T-helper 22 cell (primary cell): Measurements from ENCODE around the gene PTPRT.
"Not testable (repeated sequence)": the region's sequence is repeated elsewhere in the genome, so short reads cannot be mapped to it uniquely, and the experiment has no call there.

Source experiments
- DNase-seq: peaks from one replicate; pipeline ENCODE4 v3.0.0-alpha.2; 2020; ENCODE audit warnings: low read depth

The PTPRT gene

GRCh38 chr20:42910808-42911207, 278.9 kb downstream of the PTPRT start:
- DNase-seq, result not testable (repeated sequence)

DNA sequence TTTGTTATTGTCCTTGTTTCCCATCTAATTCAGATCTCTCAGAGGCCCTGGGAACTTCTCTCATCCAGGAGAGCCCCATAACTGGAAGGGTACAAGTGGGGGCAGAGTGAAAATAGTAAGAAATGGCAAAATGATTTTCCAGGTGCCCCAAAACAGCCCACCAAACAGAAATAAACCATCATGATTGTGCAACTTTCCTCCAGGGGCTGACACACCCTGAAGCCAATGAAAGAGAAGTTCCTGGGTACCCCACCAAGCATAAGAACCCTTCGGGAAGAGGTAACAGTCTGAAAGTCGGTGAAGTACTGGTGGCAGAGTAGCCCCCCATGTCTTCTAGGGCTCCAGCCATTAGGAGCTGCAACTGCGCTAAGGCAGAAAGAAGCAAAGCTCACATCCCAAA, 282.0 kb downstream of the PTPRT start:
- no peak for DNase-seq

DNA sequence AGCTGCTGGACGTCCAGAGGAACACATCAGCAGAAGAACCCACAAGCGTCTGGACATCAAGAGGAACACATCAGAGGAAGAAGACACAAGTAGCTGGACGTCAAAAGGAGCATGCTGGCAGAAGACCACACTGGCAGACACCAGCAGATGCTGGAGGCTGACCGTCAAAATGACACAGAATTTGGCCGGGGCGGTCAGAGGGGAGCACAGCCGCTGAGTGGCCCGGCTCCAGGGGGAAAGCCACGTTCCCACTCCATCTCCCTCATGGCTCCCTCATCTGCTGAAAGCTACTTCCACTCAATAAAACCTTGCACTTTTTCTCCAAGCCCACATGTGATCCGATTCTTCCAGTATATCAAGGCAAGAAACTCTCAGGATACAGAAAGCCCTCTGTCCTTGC, 283.6 kb downstream of the PTPRT start:
- no peak for DNase-seq

GRCh38 chr20:42902509-42902908, 287.2 kb downstream of the PTPRT start:
- no peak for DNase-seq

DNA sequence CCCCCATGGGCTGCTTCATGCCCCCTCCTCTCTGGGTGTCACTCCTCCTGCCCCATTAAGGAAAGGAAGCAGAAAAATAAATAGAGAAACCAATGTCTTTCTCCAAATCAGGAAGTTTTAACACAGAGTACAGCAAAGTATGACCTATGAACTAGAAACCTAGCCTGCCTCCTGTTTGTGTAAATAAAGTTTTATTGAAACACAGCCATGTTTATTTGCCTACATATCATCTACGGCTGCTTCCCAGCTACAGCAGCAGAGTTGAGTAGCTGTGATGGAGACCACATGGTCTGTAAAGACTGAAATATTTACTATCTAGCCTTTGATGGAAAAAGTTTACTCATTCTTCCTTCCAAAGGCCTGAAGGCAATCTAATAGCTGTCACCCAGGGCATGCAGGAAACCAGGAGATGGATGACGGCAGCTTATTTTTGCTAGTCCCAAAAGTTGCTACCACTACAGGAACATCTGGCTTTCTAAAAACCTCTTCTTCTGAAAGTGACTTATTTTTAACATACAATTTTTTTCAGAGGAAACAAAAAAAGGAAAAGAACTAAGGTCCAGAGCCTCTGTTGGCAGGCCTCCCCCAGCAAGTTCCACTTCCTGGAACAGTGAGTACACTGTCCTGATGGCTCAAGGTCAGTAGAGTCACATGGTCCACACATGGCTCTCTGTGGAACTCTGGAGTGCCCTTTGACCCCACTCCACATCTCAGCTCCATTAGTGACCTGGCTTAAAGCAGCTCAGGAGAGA, 287.8 kb downstream of the PTPRT start:
- no peak for DNase-seq

DNA sequence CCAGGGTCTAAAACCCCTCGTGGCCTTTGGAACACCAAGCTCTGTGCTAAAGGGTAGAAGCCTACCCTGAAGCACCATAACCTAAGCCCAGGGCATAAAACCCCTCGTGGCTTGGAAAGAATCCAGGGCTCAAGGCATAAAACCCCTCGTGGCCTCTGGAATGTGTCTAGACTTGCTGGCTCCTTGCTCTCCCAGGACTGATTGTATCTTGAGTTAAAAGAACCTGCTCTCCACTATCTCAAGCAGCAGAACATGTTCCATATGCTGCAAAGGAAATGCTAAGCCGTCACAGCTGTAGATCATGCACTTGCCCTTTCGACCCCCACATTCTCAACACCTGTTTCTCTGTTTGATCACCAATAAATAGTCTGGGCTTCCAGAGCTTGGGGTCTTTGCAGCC, 288.9 kb downstream of the PTPRT start:
- not testable (repeated sequence) for DNase-seq

DNA sequence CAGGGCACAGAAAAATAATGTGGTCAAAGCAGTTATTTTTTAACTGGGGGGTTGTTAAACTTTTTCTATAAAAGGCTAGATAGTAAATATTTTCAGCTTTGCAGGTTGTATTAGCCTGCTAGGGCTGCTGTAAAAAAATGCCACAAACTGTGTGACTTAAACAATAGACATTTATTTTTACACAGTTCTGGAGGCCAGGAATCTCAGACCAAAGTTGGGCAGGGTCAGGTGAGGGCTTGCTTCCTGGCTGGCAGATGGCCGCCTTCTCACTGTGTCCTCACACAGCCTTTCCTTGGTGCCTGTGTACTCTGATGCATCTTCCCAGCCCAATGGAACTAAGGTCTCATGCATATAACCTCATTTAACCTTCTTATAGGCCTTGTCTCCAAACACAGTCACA, 294.7 kb downstream of the PTPRT start:
- no peak for DNase-seq

GRCh38 chr20:42894483-42894882, 295.2 kb downstream of the PTPRT start:
- no peak for DNase-seq

DNA sequence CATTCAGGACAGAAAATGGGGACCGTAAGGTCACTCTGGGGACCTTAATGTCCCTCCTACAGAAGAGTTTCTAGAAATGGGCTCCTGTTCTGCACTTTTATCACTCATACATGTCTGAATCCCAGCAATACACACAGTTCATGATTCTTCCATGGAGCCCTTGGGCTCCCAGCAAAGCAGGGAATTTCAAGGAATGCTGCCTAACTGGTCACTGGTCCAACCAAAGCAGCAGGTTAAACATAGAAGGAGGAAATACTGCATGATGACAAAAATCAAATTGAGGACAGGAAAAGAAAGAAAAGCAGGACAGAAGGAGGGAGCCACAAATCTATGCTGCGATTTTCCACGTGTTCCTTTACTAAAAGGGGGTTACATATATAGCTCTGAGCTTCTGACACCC, 300.2 kb downstream of the PTPRT start:
- no peak for DNase-seq

DNA sequence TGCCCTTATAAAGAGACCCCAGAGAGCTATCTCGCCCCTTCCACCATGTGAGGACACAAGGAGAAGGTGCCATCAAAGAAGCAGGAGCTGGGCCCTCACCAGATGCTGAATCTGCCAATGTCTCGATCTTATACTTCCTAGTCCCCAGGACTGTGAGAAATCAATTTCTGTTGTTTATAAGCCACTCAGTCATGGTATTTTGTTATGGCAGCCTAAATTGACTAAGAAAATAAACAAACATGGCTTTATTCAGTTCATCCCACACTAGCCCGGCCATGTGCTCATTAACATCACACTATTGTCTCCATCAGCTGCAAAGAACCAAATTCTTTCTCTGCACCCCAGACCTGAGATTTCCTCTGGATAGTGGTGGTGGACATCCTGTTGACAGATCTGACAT, 302.4 kb downstream of the PTPRT start:
- no peak for DNase-seq

DNA sequence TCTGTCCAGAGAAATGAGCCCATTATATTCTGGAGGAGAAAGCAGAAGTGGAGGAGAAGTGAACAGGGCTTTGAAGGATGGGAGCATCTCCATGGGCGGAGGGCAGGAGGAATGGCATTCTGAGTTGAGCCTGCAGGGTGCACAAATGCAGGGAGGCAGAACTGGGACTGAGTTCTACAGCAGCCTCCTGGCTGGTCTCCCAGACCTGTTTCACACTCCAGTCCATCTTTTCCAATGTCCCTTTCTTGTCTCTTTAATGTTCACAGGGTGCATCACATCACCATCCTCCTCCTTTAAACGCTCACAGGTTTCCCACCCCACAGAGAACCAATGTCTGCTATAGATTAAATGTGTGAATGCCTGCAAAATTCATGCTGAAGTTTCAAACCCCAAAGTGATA, 302.9 kb downstream of the PTPRT start:
- no peak for DNase-seq

DNA sequence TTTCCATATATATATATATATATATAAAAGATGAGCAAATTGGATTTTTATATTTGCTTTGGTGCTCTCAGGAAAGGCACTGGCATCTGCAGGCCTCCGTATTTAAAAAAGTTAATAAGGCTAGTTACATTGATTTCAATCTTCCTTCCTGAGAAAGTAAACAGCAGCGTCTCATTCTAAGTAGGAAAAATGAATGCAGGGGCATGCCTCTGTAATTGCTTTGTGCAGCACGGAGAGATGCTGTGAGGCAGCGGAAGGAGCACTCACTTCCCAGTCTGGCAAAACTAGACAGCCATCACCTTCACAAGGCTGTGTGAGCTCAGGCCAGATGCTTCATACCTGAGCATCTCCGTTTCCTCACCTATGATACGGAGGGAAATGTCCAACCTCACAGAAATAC, 303.7 kb downstream of the PTPRT start:
- no peak for DNase-seq

DNA sequence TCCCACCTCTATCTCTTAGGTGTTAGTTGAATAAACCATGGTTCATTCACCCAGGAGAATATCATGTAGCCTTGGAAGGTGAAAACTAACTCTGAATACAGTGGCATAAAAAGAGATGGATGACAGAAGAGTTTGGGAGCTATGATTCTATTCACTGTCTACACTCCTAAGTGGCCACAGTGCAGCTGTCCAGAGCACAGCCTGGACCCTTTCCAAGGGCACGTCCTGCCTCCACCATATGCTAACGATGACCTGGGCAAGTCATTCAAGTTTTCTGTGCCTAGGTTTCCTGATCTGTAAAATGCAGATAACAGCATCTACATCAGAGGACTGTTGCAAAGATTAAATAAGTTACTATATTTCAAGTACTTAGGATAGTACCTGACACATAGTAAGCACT, 314.1 kb downstream of the PTPRT start:
- DNase-seq, result no peak

DNA sequence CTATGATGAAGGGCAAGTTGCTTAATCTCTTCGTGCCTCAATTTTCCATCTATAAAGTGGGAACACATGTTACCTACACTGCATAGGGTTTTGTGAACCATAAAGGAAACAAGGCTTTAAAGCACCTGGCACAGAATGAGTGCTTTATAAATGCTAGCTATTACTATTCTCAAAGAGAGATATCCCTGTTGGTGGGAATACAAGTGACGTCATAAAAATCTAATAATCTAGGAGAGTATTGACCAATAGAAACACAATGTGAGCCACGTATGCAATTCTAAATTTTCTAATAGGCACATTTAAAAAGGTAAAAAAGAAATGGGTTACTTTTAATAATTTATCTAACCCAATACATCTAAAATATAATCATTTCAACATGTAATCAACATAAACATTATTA, 316.4 kb downstream of the PTPRT start:
- DNase-seq, result no peak

GRCh38 chr20:42864116-42864515, 325.6 kb downstream of the PTPRT start:
- DNase-seq, result no peak

- no peak for DNase-seq
These were observed 327.3 kb downstream of the PTPRT start for GRCh38 chr20:42862446-42862845.

DNA sequence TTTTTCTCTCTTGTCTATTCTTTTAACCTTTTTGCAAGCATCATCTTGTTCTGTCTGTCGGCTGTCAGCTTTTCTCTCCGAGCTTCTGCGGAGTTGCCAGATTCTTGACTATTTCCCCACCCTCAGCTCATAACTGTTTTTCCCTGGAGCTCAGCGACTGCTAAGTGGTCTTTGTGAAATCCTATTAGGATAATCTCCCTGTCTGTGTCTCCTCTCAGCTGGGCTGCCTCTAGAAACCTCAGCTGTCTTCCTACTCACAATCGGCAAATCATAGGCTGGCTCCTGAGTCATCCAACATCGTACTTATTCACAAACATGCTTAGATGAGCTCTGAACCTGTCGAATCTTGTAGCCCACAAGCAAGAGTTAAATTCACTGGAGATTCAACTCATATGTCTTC, 332.3 kb downstream of the PTPRT start:
- DNase-seq, result no peak

GRCh38 chr20:42855896-42856295, 333.8 kb downstream of the PTPRT start:
- DNase-seq, result no peak

DNA sequence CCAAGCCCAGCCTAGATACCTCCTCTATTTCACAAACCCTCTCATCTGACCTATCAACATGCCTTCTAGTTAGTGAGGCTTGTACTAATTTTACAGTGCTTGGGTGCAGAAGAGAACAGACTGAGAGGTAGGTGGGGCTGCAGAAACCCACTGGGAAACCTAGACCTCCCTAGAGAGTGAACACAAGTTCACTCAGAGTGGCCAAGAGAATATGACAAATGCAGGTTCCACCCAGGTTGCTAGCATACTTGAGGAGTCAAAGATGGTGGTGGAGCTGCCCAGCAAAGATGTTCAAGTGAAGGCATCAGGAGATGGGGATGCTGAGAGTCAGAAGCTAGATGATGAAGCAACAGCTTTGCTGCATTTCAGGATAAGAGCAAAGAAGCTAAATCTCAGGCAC, 337.0 kb downstream of the PTPRT start:
- DNase-seq, result no peak

- no peak for DNase-seq
These were observed 342.8 kb downstream of the PTPRT start for GRCh38 chr20:42846784-42847490.

DNA sequence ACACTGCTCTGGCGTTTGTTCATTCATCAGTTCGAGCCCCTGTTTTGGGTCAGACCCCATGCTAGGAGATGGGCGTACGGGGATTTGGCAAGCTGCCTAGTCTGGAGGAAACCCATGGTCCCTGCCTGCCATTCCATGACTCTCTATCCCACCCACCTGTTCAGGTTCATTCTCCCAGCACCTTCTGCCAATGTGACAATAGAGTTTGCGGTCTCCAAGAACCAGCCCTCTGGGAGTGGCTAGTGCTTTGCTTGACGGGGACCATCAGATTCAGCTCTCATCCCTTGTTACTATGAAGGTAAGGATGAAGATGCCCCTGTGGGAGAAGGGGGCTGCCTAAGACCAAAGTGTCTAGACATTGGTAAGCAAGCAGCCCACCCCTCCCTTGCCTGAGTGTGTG, 345.0 kb downstream of the PTPRT start:
- DNase-seq, result no peak

DNA sequence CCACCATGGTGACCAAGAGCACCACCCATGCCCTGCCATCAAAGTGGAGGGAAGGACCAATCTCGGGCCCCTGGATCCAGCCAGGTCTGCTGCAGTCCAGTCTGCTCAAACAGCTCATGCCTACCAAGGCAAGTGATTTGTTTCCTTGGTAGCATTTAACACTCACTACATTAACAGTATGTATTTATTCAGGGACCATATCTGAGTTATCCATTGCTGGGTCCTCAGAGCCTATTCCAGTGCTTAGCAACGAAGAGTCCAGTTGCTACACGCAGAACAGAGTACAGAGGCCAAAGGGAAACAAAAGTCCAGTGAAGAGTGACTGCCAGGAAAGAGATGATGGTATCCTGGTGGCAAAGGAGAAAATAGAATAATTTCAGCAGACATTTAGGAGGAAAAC, 352.2 kb downstream of the PTPRT start:
- DNase-seq, result no peak

DNA sequence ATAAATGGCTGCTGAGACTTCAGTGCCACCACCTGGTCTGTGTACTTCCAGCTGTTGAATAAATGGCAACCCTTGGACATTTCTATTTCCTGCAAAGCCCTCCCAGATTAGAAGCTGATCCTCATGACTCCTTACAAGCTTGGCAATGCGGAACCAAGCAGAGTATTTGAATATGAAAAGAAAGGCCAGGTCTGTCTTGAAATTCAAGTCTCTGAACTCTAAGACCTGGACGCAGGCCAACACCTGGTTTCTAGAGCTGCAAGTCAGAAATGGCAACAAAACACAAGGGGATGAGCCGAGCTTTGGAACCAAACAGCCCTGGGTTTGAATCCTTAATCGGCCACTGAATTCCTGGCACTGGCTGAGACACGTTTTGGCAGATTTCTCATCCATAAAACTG, 353.4 kb downstream of the PTPRT start:
- DNase-seq, result no peak

- DNase-seq, result no peak
These were observed 381.8 kb downstream of the PTPRT start for GRCh38 chr20:42807876-42808275.
